ENCODE data around the gene LYRM4. TPM values are rescaled to one million over a fixed set of nuclear protein-coding genes. Genes with fewer than 3 reads are reported as not detected.

The LYRM4 gene
- total RNA-seq (2021) = 42.6 and 44.3 TPM in 2 replicates
- long read RNA-seq, full-length matches to known transcripts = 87 of 111 reads
- long read RNA-seq, partial matches to known transcripts = 13 of 111 reads
- long read RNA-seq, other reads (novel, unspliced or antisense) = 11 of 111 reads

DNA sequence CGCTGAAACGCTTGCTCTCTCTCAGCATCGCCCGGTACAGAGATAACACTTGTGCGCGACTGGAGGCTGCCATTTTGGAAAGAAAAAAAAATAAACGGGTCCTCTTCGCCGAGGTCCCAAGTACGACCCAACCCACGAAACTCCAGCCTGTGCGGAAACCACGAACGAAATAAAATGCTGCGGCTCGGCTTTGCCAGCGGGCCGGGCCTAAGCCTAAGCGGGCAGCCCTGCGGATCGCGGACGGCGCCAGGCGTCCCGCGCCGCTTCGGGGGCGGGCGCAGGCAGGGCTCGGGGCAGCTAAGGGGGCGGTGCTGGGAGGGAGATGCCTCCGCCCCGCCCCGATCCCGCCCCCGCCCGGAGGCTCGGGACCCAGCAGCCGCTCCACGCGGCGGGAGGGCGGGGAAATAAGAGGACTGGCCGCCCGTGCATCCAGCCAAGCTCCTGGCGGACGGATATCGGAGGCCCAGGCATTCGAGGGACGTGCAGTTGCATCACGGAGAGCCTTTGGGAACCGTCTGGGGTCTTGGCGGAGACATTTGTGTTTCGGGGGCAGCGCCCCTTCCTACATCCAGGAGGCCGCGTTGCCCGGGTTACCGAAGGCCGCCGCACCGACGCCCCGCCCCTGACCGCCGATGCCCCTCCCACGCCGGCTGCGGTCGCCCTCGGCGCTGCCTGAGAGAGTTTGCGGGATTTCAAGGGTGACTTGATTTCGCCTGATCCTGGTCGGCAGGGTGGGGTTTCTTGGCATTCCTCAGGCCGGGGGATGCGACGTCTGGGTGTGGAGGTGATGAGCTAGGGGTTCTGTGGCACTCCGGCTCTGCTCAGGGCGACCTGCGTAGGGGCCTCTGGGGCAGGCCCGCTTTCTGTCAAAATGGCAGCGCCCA, at the start of gene LYRM4, which contains the start of gene FARS2:
Gene LYRM4, minus strand, starts transcription at position 290 of the 884 bp plus-strand sequence. Its CDS starts 217 bp downstream, at position 73.
Gene FARS2, plus strand, starts transcription at position 853 of the 884 bp plus-strand sequence.
- Histone ChIP-seq H3K23ac (ENCODE audit: insufficient read length, low read depth, low read length) (no peak within 1 kb of the TSS), H2BK120ac (ENCODE audit: low read depth, low read length, poor library complexity, severe bottlenecking) (no peak within 1 kb of the TSS), H3K27ac (ENCODE audit: insufficient read length, low read depth, low read length) (no peak within 1 kb of the TSS), H4K5ac (ENCODE audit: insufficient read length, low read depth, low read length) (no peak within 1 kb of the TSS), H2BK20ac (ENCODE audit: low read depth, low read length, poor library complexity, severe bottlenecking) (no peak within 1 kb of the TSS), H3K79me1 (ENCODE audit: insufficient read depth, low read depth, low read length, poor library complexity, severe bottlenecking) (peaks cover 3% of the 10 kb centered on the region), H3K79me2 (ENCODE audit: insufficient read depth, low read length) (0 out of 2 replicates have a peak, but pooled peaks cover 3% of the 10 kb centered on the region), H2BK12ac (ENCODE audit: insufficient read length, low read depth, low read length) (no peak within 1 kb of the TSS), H3K4me2 (ENCODE audit: insufficient read depth, insufficient read length, low read length) (peak within 1 kb of the TSS; percentile 91), H3K9ac (ENCODE audit: extremely low read depth, insufficient read length, low read length) (peak within 1 kb of the TSS; percentile 98), H2BK5ac (ENCODE audit: insufficient read length, low read length) (peak within 1 kb of the TSS; percentile 98), H4K20me1 (ENCODE audit: control insufficient read depth, insufficient read depth, insufficient read length) (no peaks in the 10 kb centered on the region), H3K56ac (ENCODE audit: insufficient read length, low read depth, low read length) (no peak within 1 kb of the TSS), H3K27me3 (ENCODE audit: insufficient read depth, low read length) (no peaks in the 10 kb centered on the region), H4K91ac (ENCODE audit: insufficient read length, low read depth, low read length) (no peak within 1 kb of the TSS), H3T11ph (ENCODE audit: low read length) (no peak within 1 kb of the TSS), H3K9me3 (ENCODE audit: control insufficient read depth, low read depth, low read length) (no peaks in the 10 kb centered on the region), H3K18ac (ENCODE audit: insufficient read length, low read depth, low read length) (peak within 1 kb of the TSS; percentile 100), H2BK15ac (ENCODE audit: low read depth, low read length) (no peak within 1 kb of the TSS), H3K4me1 (ENCODE audit: insufficient read depth, low read length) (no peaks in the 10 kb centered on the region), H3K23me2 (ENCODE audit: insufficient read length, low read depth, low read length, poor library complexity, severe bottlenecking) (peaks cover 2% of the 10 kb centered on the region), H4K8ac (replicated peaks; ENCODE audit: insufficient read length, low read depth, low read length) (no peak within 1 kb of the TSS), H3K4ac (ENCODE audit: low read depth, low read length) (no peak within 1 kb of the TSS; the same call in 1 of the 2 replicates), H2AK5ac (ENCODE audit: insufficient read length, low read length) (no peak within 1 kb of the TSS), H2AFZ (ENCODE audit: low read length) (peak within 1 kb of the TSS; percentile 76), H3K14ac (ENCODE audit: insufficient read depth, low read length) (peak within 1 kb of the TSS; percentile 100)
- Mint-ChIP-seq H3K9me3 (peaks cover 4% of the 10 kb centered on the region in 2 experiments; a peak in 2 of 5 replicates), H3K27me3 (ENCODE audit: low read depth) (no peaks in the 10 kb centered on the region), H3K4me3 (peak within 1 kb of the TSS; percentile 98), H3K4me1 (peaks cover 8 to 10% of the 10 kb centered on the region in 2 experiments), H3K36me3 (ENCODE audit: insufficient read depth in 1 of 3, low read depth in 3 of 3) (peaks cover 12 to 22% (median 21%) of the 10 kb centered on the region in 3 experiments; a peak in 6 of 7 replicates), H3K27ac (peak within 1 kb of the TSS; percentile 99 to 100 (median 100))
- TF ChIP-seq, protein P1, sequence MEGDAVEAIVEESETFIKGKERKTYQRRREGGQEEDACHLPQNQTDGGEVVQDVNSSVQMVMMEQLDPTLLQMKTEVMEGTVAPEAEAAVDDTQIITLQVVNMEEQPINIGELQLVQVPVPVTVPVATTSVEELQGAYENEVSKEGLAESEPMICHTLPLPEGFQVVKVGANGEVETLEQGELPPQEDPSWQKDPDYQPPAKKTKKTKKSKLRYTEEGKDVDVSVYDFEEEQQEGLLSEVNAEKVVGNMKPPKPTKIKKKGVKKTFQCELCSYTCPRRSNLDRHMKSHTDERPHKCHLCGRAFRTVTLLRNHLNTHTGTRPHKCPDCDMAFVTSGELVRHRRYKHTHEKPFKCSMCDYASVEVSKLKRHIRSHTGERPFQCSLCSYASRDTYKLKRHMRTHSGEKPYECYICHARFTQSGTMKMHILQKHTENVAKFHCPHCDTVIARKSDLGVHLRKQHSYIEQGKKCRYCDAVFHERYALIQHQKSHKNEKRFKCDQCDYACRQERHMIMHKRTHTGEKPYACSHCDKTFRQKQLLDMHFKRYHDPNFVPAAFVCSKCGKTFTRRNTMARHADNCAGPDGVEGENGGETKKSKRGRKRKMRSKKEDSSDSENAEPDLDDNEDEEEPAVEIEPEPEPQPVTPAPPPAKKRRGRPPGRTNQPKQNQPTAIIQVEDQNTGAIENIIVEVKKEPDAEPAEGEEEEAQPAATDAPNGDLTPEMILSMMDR (conservative IDR thresholded peaks at IDR 0.05) = peak; percentile 46; the same call in 2 of the 3 replicates
- no CpG with 5 or more reads among the region's 85 CpGs for WGBS (ENCODE audit: extremely low coverage, insufficient read length, low lambda C conversion rate)
- DNase-seq = peak; percentile 93

All from H9 (cell line).